Measurements from ENCODE around the gene F10. TPM values are rescaled to one million over a fixed set of nuclear protein-coding genes. Genes with fewer than 3 reads are reported as not detected.

The F10 gene
- total and polyA plus RNA-seq, 2 experiments from 2014 or later, result 0.76 to 1.6 TPM

GRCh38 chr13:113129921-113130750, 7.5 kb downstream of the F10 start:
- no peak overlapping the region for H3K4me3 ChIP-seq
- no peaks in the 10 kb centered on the region for H3K9me2 ChIP-seq (ENCODE audit: insufficient read depth)
- no peaks in the 10 kb centered on the region for H3K79me2 ChIP-seq (replicated peaks; ENCODE audit: insufficient read depth)
- H3K36me3 ChIP-seq (ENCODE audit: insufficient read depth), result no peaks in the 10 kb centered on the region
- H3K27me3 Mint-ChIP-seq (ENCODE audit: insufficient read depth, low read depth, poor library complexity), result peaks cover 8% of the 10 kb centered on the region
- peaks cover 5% of the 10 kb centered on the region for H3K4me1 Mint-ChIP-seq
- no peak overlapping the region for H3K4me3 Mint-ChIP-seq
- H3K9me3 Mint-ChIP-seq, result no peaks in the 10 kb centered on the region
- H3K27me3 ChIP-seq (ENCODE audit: insufficient read depth), result no peaks in the 10 kb centered on the region
- 0 out of 2 replicates have a peak overlapping the region, but pooled peaks have one; percentile 90 for H2AFZ ChIP-seq
- no peaks in the 10 kb centered on the region for H4K20me1 ChIP-seq (replicated peaks; ENCODE audit: insufficient read depth)
- H3K27ac Mint-ChIP-seq, result no peak overlapping the region
- no peak overlapping the region for H3K27ac ChIP-seq (ENCODE audit: low read depth)
- no peak overlapping the region for H3K4me2 ChIP-seq
- no peaks in the 10 kb centered on the region for H3F3A ChIP-seq (replicated peaks; ENCODE audit: low read depth)
- DNase-seq (ENCODE audit: low spot score), result no peak
- no peaks in the 10 kb centered on the region for H3K4me1 ChIP-seq (ENCODE audit: insufficient read depth)
- peak; percentile 45 for ATAC-seq
- H3K36me3 Mint-ChIP-seq (ENCODE audit: low read depth), result no peaks in the 10 kb centered on the region
- TF ChIP-seq NANOG (IDR thresholded peaks at IDR 0.05; ENCODE audit: borderline replicate concordance) (no peak), ETS1 (IDR thresholded peaks at IDR 0.05) (no peak), ZNF331 (CRISPR knock-in tag; IDR thresholded peaks at IDR 0.05; ENCODE audit: low read depth) (no peak), EZH2phosphoT487 (IDR thresholded peaks at IDR 0.05; ENCODE audit: unreplicated experiment) (no peak), STAT1 (IDR thresholded peaks at IDR 0.05; ENCODE audit: unreplicated experiment) (no peak), REST (IDR thresholded peaks at IDR 0.05; ENCODE audit: unreplicated experiment) (no peak), CREB1 (CRISPR knock-in tag; IDR thresholded peaks at IDR 0.05; ENCODE audit: low read depth) (no peak), POLR2AphosphoS5 (IDR thresholded peaks at IDR 0.05; ENCODE audit: low read depth) (no peak), EZH2 (IDR thresholded peaks at IDR 0.05; ENCODE audit: low read depth, unreplicated experiment) (no peak), JUNB (IDR thresholded peaks at IDR 0.05; ENCODE audit: unreplicated experiment) (no peak), ZNF114 (CRISPR knock-in tag; IDR thresholded peaks at IDR 0.05) (no peak)
- TF ChIP-seq, protein P1, sequence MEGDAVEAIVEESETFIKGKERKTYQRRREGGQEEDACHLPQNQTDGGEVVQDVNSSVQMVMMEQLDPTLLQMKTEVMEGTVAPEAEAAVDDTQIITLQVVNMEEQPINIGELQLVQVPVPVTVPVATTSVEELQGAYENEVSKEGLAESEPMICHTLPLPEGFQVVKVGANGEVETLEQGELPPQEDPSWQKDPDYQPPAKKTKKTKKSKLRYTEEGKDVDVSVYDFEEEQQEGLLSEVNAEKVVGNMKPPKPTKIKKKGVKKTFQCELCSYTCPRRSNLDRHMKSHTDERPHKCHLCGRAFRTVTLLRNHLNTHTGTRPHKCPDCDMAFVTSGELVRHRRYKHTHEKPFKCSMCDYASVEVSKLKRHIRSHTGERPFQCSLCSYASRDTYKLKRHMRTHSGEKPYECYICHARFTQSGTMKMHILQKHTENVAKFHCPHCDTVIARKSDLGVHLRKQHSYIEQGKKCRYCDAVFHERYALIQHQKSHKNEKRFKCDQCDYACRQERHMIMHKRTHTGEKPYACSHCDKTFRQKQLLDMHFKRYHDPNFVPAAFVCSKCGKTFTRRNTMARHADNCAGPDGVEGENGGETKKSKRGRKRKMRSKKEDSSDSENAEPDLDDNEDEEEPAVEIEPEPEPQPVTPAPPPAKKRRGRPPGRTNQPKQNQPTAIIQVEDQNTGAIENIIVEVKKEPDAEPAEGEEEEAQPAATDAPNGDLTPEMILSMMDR (conservative IDR thresholded peaks at IDR 0.05; ENCODE audit: low read depth in 2 of 2), result no peak

Data from GM23338 (cell line).